Gastroesophageal sphincter (tissue), 4 donors: ENCODE measurements around the gene RPRML. TPM values are rescaled to one million over a fixed set of nuclear protein-coding genes. Genes with fewer than 3 reads are reported as not detected.

Source experiments
- ATAC-seq: fragments of 150-250 bp; one replicate; pipeline ENCODE4 v1.9.1; 2016; ENCODE audit warnings: mild to moderate bottlenecking, moderate library complexity
- H3K27ac ChIP-seq, 4 donors: fragments of 200-600 bp; sonication (generic) in 3 of 4; 1 replicate in 3 of 4; 2 replicates in 1 of 4; pipeline ENCODE4 v1.5.1; 2016 to 2019
- H3K27me3 ChIP-seq: fragments of 200-600 bp; sonication (generic); one replicate; pipeline ENCODE4 v1.5.1; 2019
- H3K36me3 ChIP-seq, 2 donors: fragments of 200-600 bp; sonication (generic); one replicate each; pipeline ENCODE4 v1.5.1; 2019; ENCODE audit warnings: control low read depth in 1 of 2
- H3K4me1 ChIP-seq, 3 donors: fragments of 200-600 bp; sonication (generic); 1 replicate in 2 of 3; 2 replicates in 1 of 3; pipeline ENCODE4 v1.5.1; 2016 to 2019; ENCODE audit warnings: control low read depth in 2 of 3
- H3K4me3 ChIP-seq, 2 donors: fragments of 200-600 bp; sonication (generic); one replicate each; pipeline ENCODE4 v1.5.1; 2019; ENCODE audit warnings: mild to moderate bottlenecking in 1 of 2, moderate library complexity in 1 of 2
- H3K9me3 ChIP-seq, 3 donors: fragments of 200-600 bp; sonication (generic); one replicate each; pipeline ENCODE4 v1.5.1; 2017 to 2019; ENCODE audit warnings: control low read depth in 2 of 3
- CTCF ChIP-seq, 4 experiments: fragments of 200-600 bp in 2 of 4; fragments of 450-650 bp in 2 of 4; sonication (generic) in 1 of 4; IDR thresholded peaks; one replicate each; pipeline ENCODE4 v1.5.1; 2017 to 2019; ENCODE audit warnings: antibody characterized with exemption in 4 of 4, mild to moderate bottlenecking in 2 of 4, moderate library complexity in 2 of 4
- EP300 ChIP-seq: sonication (generic); formaldehyde crosslinking; IDR thresholded peaks from one replicate; pipeline ENCODE4 v1.6.1; 2017; ENCODE audit warnings: antibody characterized with exemption, mild to moderate bottlenecking
- POLR2A ChIP-seq, 2 donors: fragments of 450-650 bp; IDR thresholded peaks; one replicate each; pipeline ENCODE4 v1.6.1; 2017; ENCODE audit warnings: antibody characterized with exemption in 2 of 2, mild to moderate bottlenecking in 2 of 2, moderate library complexity in 1 of 2
- POLR2AphosphoS5 ChIP-seq: sonication (generic); formaldehyde crosslinking; IDR thresholded peaks from one replicate; pipeline ENCODE4 v1.6.1; 2017; ENCODE audit warnings: antibody characterized with exemption
- WGBS, 2 donors: methylation state at CpG; one replicate each; pipeline ENCODE4 v1.1.5; 2018; ENCODE audit warnings: low coverage in 1 of 2; 5-methylcytosine and 5-hydroxymethylcytosine counted together
- total RNA-seq, 4 donors: library from RNA; depleted of rRNA; stranded (reverse); fragments of >200 nt; gene quantifications; one replicate each; pipeline ENCODE4 v1.1.0, GENCODE V29; 2016

The RPRML gene
- total RNA-seq, 4 donors from 2014 or later: 1.1 to 1.8 TPM; not detected in 2

GRCh38 chr17:46971647-46972300 is 7.3 kb downstream of the RPRML start:
- peaks cover 0 to 35% of the 10 kb centered on the region in 2 donors for H3K36me3 ChIP-seq
- H3K27ac ChIP-seq: no peak overlapping the region
- no peak overlapping the region for H3K4me3 ChIP-seq
- H3K4me1 ChIP-seq: no peaks in the 10 kb centered on the region
- no peaks in the 10 kb centered on the region for H3K9me3 ChIP-seq
- WGBS, 2 donors: 89% methylated on average over 7 of the region's 10 CpGs; no CpG with 5 or more reads in 1 of the 2 donors
- TF ChIP-seq CTCF (IDR thresholded peaks at IDR 0.05) (no peak), EP300 (no peak), POLR2AphosphoS5 (no peak), POLR2A (IDR thresholded peaks at IDR 0.05) (no peak)
- peaks cover 18% of the 10 kb centered on the region for H3K27me3 ChIP-seq
- no peak for ATAC-seq

- WGBS, 2 donors: 95% methylated on average over 8 of the region's 8 CpGs; no CpG with 5 or more reads in 1 of the 2 donors
- peaks cover 0 to 41% of the 10 kb centered on the region in 2 donors for H3K36me3 ChIP-seq
- H3K9me3 ChIP-seq: no peaks in the 10 kb centered on the region
- no peak overlapping the region for H3K27ac ChIP-seq
- no peak overlapping the region for H3K4me3 ChIP-seq
- H3K4me1 ChIP-seq: no peaks in the 10 kb centered on the region
- TF ChIP-seq CTCF (IDR thresholded peaks at IDR 0.05): no peak
- TF ChIP-seq POLR2AphosphoS5: no peak
- no peak for TF ChIP-seq EP300
- no peak for TF ChIP-seq POLR2A (IDR thresholded peaks at IDR 0.05)
- H3K27me3 ChIP-seq: no peaks in the 10 kb centered on the region
- ATAC-seq: no peak
Observed at GRCh38 chr17:46968896-46969295, 10.2 kb downstream of the RPRML start.

- peaks cover 0 to 41% of the 10 kb centered on the region in 2 donors for H3K36me3 ChIP-seq
- no peaks in the 10 kb centered on the region for H3K4me1 ChIP-seq
- TF ChIP-seq EP300: no peak
- no peak for TF ChIP-seq POLR2AphosphoS5
- no peak for TF ChIP-seq CTCF (IDR thresholded peaks at IDR 0.05)
- TF ChIP-seq POLR2A (IDR thresholded peaks at IDR 0.05): no peak
- 79 to 81% methylated on average over 4 to 6 of the region's 6 CpGs for WGBS, 2 donors
- no peaks in the 10 kb centered on the region for H3K9me3 ChIP-seq
- H3K4me3 ChIP-seq: no peak overlapping the region
- no peak for ATAC-seq
- H3K27me3 ChIP-seq: no peaks in the 10 kb centered on the region
- H3K27ac ChIP-seq: no peak overlapping the region
Observed at GRCh38 chr17:46968224-46968834, 10.7 kb downstream of the RPRML start.

- no peak for ATAC-seq
- no peaks in the 10 kb centered on the region for H3K9me3 ChIP-seq
- no peak overlapping the region for H3K4me3 ChIP-seq
- H3K27ac ChIP-seq: no peak overlapping the region
- H3K27me3 ChIP-seq: no peaks in the 10 kb centered on the region
- H3K4me1 ChIP-seq: no peaks in the 10 kb centered on the region
- WGBS, 2 donors: 88 to 93% methylated on average over 3 to 5 of the region's 9 CpGs
- no peak for TF ChIP-seq CTCF (IDR thresholded peaks at IDR 0.05)
- peaks cover 0 to 34% of the 10 kb centered on the region in 2 donors for H3K36me3 ChIP-seq
Observed at GRCh38 chr17:46964315-46965265, 14.5 kb downstream of the RPRML start.
